ENCODE data around the gene RRAGD. TPM values are rescaled to one million over a fixed set of nuclear protein-coding genes. Genes with fewer than 3 reads are reported as not detected.
A peak's percentile ranks its signal among the peaks of the same experiment; 100 is the strongest.

Gene RRAGD
- total RNA-seq, 1 experiment from 2014 or later = 0.63 TPM

DNA sequence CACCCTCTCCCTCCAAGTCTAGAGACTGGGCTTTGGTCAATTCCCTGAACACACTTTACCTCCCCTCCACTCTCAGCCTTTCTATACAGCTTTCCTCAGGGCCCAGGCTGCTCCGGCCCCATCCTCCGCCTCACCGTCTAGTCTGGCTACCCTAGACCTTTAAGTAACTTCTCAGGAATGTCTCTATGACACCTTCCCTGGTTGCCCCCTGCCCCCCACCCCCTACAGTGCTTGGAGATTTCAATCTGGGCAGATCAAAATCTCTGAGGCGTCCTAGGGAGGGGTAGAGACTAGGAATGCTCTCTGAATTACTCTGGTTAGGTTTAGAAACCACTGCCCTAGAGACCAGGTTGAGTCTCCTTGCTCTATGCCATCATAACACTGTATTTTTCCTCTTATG, 65.6 kb downstream of the RRAGD start:
- no peak for DNase-seq (ENCODE audit: low read depth)

GRCh38 chr6:89339565-89339964, 72.5 kb downstream of the RRAGD start:
- DNase-seq (ENCODE audit: low read depth) = no peak

DNA sequence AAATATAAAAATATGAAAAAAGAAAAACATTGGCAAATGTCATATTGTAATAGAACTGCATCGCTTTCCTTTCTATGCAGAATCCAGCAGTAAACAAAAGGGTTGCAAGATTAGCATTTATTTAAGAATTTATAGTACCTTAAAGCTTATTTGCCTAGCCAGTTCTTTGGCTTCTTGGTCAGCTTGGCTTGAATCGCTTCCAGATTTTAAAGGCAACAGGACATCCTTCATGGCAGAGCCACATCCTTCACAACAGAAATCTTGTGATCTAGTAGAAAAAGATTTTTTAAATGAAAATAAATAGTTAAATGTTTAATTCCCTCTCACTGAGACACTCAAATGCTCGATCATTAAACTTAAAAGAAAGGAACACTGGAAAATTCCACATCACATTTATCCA, 76.9 kb downstream of the RRAGD start:
- no peak for DNase-seq (ENCODE audit: low read depth)

DNA sequence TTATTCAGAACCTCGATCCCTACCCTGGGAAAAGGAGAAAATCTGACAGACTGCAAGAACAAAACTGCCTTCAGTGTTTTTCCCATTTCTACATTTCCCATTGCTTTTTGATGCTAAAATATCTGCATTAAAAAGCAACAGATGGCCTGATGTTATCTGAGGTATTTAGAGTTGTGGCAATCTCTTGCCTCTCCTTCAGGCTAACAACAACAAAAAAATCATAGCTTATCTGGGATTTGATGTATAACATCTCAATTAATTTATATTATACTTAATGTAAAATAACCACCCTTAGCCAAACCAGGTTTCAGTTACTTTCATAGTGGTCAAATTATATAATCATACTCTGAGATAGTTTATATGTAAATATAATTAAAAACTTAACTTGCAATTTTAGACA, 81.2 kb downstream of the RRAGD start:
- DNase-seq (ENCODE audit: low read depth) = no peak

DNA sequence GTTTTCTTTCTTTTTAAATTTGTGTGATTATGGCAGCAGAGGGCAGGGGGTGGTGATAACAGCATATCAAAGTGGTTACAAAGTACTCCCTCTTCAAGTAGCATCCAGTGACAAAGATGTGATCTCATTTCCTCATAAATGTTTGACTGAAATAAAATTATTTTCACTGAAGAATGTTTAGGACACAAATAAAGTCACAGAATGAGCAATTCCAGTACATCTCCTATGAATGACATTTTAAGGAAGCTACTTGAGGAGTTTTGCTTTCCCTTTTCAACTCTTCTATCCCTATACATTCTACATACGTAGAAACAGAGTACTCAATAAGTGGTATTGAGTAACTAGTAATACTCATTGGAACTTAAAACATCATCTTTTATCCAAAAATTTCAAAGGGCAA, 83.1 kb downstream of the RRAGD start:
- DNase-seq (ENCODE audit: low read depth) = no peak

DNA sequence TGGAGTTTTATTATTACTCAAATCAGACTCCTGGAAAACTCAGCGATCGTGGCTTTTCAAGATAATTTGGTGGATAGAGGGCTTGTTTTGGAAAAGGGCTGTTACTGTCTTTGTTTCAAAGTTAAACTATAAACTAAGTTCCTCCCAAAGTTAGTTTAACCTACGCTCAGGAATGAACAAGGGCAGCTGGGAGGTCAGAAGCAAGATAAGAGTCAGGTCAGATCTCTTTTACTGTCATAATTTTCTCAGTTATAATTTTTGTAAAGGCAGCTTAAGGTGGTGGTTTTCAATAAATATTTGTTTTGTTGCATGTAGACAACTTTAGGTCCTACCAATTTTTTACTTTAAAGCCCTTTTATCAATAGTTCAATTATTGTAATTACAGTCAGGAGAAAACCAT, 87.8 kb downstream of the RRAGD start:
- no peak for DNase-seq (ENCODE audit: low read depth)

DNA sequence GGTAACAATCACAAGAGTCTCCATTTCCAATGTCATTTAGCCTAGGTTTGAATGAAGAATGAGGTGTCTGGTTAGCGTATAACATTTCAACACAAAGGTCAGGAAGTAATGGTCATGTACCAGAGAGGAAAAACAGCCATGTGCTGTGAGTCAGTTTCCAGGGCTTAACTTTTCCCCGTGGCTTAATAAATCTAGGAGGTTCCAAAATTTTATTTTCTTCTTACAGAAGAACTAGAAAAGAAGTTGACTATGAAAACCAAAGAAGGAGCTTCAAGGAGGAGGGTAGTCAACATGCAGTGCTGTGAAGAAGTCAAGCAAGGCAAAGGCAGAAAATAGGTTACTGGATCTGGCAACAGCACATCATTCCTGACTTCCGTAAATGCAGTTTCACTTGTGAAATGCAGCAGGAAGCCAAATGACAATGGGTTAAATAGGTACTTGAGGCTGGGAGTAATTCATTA, 88.5 kb downstream of the RRAGD start:
- DNase-seq (ENCODE audit: low read depth) = peak; percentile 34

- DNase-seq (ENCODE audit: low read depth) = no peak
Measured at GRCh38 chr6:89321131-89321970, 90.7 kb downstream of the RRAGD start.

DNA sequence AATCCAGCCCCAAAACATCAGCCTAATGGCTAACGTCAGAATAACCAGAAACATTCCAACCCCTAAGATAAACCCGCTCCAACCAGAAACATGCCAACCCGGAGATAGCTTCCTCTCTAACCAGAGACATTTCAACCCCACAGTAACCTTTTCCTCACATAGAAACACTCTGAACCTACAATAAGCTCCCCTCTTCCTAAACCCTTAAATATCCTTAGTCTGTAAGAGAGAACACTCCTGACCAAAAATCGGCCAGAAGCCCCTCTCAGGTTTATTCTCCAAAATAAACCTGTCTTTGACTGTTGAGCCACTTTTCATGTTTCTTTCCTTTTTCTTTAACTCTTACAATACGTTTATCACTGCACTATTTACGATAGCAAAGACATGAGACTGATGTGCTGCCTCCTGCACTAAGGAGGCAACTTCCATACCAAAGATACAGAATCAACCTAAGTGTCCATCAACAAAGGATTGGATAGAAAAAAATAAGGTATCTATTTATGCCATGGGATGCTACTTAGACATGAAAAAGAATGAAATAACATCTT, 92.0 kb downstream of the RRAGD start:
- DNase-seq (ENCODE audit: low read depth) = no peak

GRCh38 chr6:89317067-89317466, 95.0 kb downstream of the RRAGD start:
- no peak for DNase-seq (ENCODE audit: low read depth)

- DNase-seq (ENCODE audit: low read depth) = no peak
Measured at GRCh38 chr6:89315249-89315885, 96.7 kb downstream of the RRAGD start, which contains the start of gene GABRR2. Gene GABRR2 (minus strand): TSS chr6:89315299. CDS start chr6:89315165, 134 bp downstream.

- no peak for DNase-seq (ENCODE audit: low read depth)
Measured at GRCh38 chr6:89314692-89315091, 97.4 kb downstream of the RRAGD start.

Other genes starting within 250 kb of the RRAGD start
- gene GABRR1, start 194.9 kb downstream of the RRAGD start, total RNA-seq (2014; rRNA removed) = not detected in 2 replicates
- 0.11 TPM in 1 of 2 replicates, not detected in the other for gene GABRR2, start 97.0 kb downstream of the RRAGD start, total RNA-seq (2014; rRNA removed)
- 20.5 and 26.7 TPM in 2 replicates for gene UBE2J1, start 59.6 kb downstream of the RRAGD start, total RNA-seq (2014; rRNA removed)
- gene ANKRD6, start 20.9 kb upstream of the RRAGD start, total RNA-seq (2014; rRNA removed) = 0.17 TPM in 1 of 2 replicates, not detected in the other
- 46.6 and 50.7 TPM in 2 replicates for gene LYRM2, start 226.5 kb upstream of the RRAGD start, total RNA-seq (2014; rRNA removed)